ENCODE data around the gene VWA5B1.

VWA5B1 gene

DNA sequence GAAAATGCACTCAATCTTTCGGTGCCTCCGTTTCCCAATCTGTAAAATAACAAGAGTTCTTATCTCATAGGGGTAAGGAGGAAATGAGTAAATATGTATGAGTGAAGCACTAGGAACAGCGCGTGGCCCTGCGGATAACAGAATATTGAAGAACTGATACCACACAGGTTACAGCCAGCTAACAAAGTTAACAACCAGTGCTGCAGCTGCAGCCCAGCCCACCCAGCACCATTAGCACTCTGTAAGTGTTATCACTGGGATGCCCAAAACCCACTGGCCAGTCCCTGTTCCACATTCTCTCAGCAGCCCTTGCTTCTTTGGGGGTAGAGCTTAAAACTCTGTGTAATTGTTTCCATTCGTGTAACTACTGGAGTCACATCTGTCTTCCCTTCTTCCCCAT lies 89.5 kb downstream of the VWA5B1 start:
- Histone ChIP-seq H3K4me3 (no peak overlapping the region), H3K9me3 (no peaks in the 10 kb centered on the region), H3K36me3 (no peaks in the 10 kb centered on the region), H3K27ac (no peak overlapping the region), H3K27me3 (peaks cover 0 to 80% of the 10 kb centered on the region in 2 donors), H3K4me1 (no peaks in the 10 kb centered on the region)
- TF ChIP-seq, protein P1, sequence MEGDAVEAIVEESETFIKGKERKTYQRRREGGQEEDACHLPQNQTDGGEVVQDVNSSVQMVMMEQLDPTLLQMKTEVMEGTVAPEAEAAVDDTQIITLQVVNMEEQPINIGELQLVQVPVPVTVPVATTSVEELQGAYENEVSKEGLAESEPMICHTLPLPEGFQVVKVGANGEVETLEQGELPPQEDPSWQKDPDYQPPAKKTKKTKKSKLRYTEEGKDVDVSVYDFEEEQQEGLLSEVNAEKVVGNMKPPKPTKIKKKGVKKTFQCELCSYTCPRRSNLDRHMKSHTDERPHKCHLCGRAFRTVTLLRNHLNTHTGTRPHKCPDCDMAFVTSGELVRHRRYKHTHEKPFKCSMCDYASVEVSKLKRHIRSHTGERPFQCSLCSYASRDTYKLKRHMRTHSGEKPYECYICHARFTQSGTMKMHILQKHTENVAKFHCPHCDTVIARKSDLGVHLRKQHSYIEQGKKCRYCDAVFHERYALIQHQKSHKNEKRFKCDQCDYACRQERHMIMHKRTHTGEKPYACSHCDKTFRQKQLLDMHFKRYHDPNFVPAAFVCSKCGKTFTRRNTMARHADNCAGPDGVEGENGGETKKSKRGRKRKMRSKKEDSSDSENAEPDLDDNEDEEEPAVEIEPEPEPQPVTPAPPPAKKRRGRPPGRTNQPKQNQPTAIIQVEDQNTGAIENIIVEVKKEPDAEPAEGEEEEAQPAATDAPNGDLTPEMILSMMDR (IDR thresholded peaks at IDR 0.05), result no peak
- DNase-seq, result no peak
- intact Hi-C loops (cut with DNase I; ENCODE audit: low total_unique reads), result no loop called here

GRCh38 chr1:20380616-20381035 lies 90.0 kb downstream of the VWA5B1 start:
- intact Hi-C loops (cut with DNase I; ENCODE audit: low total_unique reads), result no loop called here
- H3K4me1 ChIP-seq, result no peaks in the 10 kb centered on the region
- no peak overlapping the region for H3K4me3 ChIP-seq
- peaks cover 0 to 80% of the 10 kb centered on the region in 2 donors for H3K27me3 ChIP-seq
- H3K9me3 ChIP-seq, result no peaks in the 10 kb centered on the region
- TF ChIP-seq, protein P1 (IDR thresholded peaks at IDR 0.05), result no peak
- no peaks in the 10 kb centered on the region for H3K36me3 ChIP-seq
- H3K27ac ChIP-seq, result no peak overlapping the region
- no peak for DNase-seq

DNA sequence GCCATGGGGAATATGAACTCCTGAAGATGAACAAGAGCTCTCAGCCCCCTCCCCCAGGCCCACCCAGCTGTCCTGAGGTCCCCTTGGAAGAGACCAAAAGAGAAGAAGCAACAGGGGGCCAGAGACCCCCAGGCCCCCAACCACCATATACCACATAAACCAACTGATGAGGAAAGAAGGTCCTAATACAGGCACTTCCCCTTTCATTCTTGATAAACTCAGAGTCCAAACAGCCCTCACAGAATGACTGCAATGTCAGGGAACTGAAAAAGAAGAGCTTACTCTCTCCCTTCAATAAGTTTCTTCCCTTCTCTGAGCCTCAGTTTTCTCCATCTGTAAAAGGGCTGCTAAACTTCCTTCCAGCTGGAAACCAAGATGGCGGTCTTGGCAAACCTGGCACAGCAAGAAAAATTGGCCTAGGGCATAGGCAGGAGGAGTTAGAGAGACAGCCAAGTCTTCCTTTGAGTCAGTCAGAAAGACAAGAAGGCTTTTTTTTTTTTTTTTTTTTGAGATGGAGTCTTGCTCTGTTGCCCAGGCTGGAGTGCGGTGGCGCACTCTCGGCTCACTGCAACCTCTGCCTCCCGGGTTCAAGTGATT lies 90.5 kb downstream of the VWA5B1 start:
- intact Hi-C loops (cut with DNase I; ENCODE audit: low total_unique reads), result no loop called here
- Histone ChIP-seq H3K9me3 (no peaks in the 10 kb centered on the region), H3K4me3 (no peak overlapping the region), H3K36me3 (no peaks in the 10 kb centered on the region), H3K27ac (no peak overlapping the region), H3K4me1 (no peaks in the 10 kb centered on the region), H3K27me3 (peaks cover 0 to 80% of the 10 kb centered on the region in 2 donors)
- no peak for DNase-seq
- TF ChIP-seq, protein P1 (IDR thresholded peaks at IDR 0.05), result no peak

DNA sequence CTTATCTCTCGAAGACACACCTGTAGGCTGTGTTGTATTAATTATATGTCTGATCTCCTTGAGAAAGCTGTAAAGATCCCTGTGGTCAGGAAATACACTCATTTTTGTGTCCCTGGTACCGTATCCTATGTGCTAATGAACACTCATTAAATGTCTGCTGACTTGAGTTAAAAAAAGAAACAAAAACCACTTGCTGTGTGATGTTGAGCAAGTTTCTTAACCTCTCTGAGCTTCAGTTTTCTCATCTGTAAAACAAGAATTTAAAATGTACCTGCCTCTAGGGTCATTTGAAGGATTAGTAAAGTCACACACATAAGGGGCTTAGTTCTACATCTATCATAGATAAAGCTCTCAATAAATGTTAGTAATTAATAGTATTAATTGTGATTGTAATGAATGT lies 91.3 kb downstream of the VWA5B1 start:
- H3K27me3 ChIP-seq, result peaks cover 0 to 80% of the 10 kb centered on the region in 2 donors
- no peak for DNase-seq
- intact Hi-C loops (cut with DNase I; ENCODE audit: low total_unique reads), result no loop called here
- TF ChIP-seq, protein P1 (IDR thresholded peaks at IDR 0.05), result no peak
- H3K9me3 ChIP-seq, result no peaks in the 10 kb centered on the region
- H3K36me3 ChIP-seq, result no peaks in the 10 kb centered on the region
- H3K4me3 ChIP-seq, result no peak overlapping the region
- H3K4me1 ChIP-seq, result no peaks in the 10 kb centered on the region
- no peak overlapping the region for H3K27ac ChIP-seq

DNA sequence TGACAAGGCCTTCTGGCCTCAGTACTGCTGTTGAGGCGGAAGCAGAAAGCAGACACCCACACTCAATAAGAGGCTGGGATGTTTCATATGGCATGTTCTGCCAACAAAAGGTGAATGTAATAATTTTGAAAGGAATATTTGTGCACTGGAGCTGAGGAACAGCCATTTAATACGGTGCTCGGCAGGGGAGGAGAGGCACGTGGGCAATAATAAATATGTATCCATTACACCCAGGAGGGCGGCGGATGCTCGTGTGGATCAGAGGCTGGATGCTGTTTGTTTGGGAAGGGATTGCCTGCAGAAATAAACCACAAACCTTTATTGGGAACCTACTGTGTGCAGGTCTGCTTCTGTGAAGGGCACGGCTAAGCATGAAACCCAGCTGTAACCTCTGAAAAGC lies 92.0 kb downstream of the VWA5B1 start:
- intact Hi-C loops (cut with DNase I; ENCODE audit: low total_unique reads), result no loop called here
- Histone ChIP-seq H3K36me3 (no peaks in the 10 kb centered on the region), H3K27ac (no peak overlapping the region), H3K9me3 (no peaks in the 10 kb centered on the region), H3K4me3 (no peak overlapping the region), H3K4me1 (no peaks in the 10 kb centered on the region), H3K27me3 (peaks cover 0 to 80% of the 10 kb centered on the region in 2 donors)
- no peak for DNase-seq
- TF ChIP-seq, protein P1 (IDR thresholded peaks at IDR 0.05), result no peak

- peaks cover 0 to 80% of the 10 kb centered on the region in 2 donors for H3K27me3 ChIP-seq
- H3K27ac ChIP-seq, result no peak overlapping the region
- TF ChIP-seq, protein P1 (IDR thresholded peaks at IDR 0.05), result no peak
- H3K4me1 ChIP-seq, result no peaks in the 10 kb centered on the region
- DNase-seq, result peak in 1 of 2 donors; percentile 12
- H3K36me3 ChIP-seq, result no peaks in the 10 kb centered on the region
- no peaks in the 10 kb centered on the region for H3K9me3 ChIP-seq
- H3K4me3 ChIP-seq, result no peak overlapping the region
- intact Hi-C loops (cut with DNase I; ENCODE audit: low total_unique reads), result no loop called here
Measured at GRCh38 chr1:20383631-20384030, 93.0 kb downstream of the VWA5B1 start.
